Liver (tissue), 3 donors: ENCODE results near the gene KRT4.

Experiments used
- GABPA ChIP-seq, 2 donors: IDR thresholded peaks in 1 of 2; conservative IDR thresholded peaks in 1 of 2; 2 replicates each; pipeline ENCODE4 v1.6.1; 2016; ENCODE audit warnings: antibody characterized with exemption in 2 of 2, mild to moderate bottlenecking in 1 of 2, moderate library complexity in 1 of 2
- TAF1 ChIP-seq: conservative IDR thresholded peaks from 2 replicates; pipeline ENCODE4 v1.6.1; 2016; ENCODE audit warnings: antibody characterized with exemption, mild to moderate bottlenecking
- YY1 ChIP-seq: IDR thresholded peaks from 2 replicates; pipeline ENCODE4 v1.6.1; 2016; ENCODE audit warnings: antibody characterized with exemption, mild to moderate bottlenecking
- TF ChIP-seq, protein P1 (sequence below): fragments of 150-350 bp; IDR thresholded peaks from 2 replicates; pipeline ENCODE4 v1.5.1; 2017; ENCODE audit warnings: improper control_type of control experiment, low read depth, low read length; ENCODE audit not compliant: missing input control
- TF ChIP-seq, protein P2 (sequence below): IDR thresholded peaks from 2 replicates; pipeline ENCODE4 v1.6.1; 2016; ENCODE audit warnings: antibody characterized with exemption
- donor health status: healthy.
- donor health status: healthy.

DNA sequence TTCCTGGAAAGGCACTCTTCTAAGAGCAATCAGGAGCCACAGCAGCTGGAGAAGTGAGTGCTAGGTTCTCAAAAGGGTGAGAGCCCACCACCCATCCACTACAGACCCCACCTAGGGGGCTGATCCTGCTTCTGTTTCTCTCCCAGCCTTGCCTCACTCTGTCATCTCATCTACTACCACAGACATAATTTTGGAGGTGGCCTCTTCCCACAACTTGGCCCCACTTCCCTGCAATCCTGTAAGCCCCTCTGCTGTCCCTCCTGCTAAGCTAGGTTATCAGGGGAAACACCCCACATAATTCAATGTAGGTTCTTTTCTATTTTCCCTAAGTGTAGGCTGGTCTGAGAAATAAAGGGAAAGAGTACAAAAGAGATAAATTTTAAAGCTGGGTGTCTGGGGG is 53.3 kb downstream of the KRT4 start:
- TF ChIP-seq, protein P1, sequence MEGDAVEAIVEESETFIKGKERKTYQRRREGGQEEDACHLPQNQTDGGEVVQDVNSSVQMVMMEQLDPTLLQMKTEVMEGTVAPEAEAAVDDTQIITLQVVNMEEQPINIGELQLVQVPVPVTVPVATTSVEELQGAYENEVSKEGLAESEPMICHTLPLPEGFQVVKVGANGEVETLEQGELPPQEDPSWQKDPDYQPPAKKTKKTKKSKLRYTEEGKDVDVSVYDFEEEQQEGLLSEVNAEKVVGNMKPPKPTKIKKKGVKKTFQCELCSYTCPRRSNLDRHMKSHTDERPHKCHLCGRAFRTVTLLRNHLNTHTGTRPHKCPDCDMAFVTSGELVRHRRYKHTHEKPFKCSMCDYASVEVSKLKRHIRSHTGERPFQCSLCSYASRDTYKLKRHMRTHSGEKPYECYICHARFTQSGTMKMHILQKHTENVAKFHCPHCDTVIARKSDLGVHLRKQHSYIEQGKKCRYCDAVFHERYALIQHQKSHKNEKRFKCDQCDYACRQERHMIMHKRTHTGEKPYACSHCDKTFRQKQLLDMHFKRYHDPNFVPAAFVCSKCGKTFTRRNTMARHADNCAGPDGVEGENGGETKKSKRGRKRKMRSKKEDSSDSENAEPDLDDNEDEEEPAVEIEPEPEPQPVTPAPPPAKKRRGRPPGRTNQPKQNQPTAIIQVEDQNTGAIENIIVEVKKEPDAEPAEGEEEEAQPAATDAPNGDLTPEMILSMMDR: no peak
- TF ChIP-seq YY1: no peak
- no peak for TF ChIP-seq TAF1
- TF ChIP-seq, protein P2, sequence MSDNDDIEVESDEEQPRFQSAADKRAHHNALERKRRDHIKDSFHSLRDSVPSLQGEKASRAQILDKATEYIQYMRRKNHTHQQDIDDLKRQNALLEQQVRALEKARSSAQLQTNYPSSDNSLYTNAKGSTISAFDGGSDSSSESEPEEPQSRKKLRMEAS: no peak
- no peak for TF ChIP-seq GABPA (IDR thresholded peaks at IDR 0.05 in 1 of 2, conservative IDR thresholded peaks at IDR 0.05 in 1 of 2)
